ENCODE measurements around the gene CLIC5.

- no peak for TF ChIP-seq EZH2 (IDR thresholded peaks at IDR 0.05; ENCODE audit: borderline replicate concordance, low read length)
- TF ChIP-seq CTCF (IDR thresholded peaks at IDR 0.05; ENCODE audit: low read length): no peak
These were observed 67.9 kb downstream of the CLIC5 start for GRCh38 chr6:45947807-45948206.
